ENCODE data around the gene MAST4.
A peak's percentile ranks its signal among the peaks of the same experiment; 100 is the strongest.

Gene MAST4

DNA sequence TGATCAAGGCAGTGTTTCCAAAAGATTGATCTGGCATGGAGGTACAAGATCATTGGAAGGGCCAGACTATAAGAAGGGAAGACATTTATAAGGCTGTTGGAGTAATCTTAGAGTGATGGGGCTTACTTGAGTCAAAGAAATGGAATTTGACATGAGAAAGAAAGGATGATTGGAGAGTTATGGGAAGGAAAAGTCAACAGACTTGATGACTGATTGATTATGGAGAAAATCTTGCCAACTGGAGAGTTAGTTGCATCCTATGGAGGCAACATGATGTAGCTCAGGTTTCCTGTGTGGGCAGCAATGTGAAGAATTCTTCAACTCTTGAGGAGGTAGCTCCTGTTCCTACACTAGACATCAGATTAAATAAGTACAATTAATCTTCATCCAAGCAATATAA lies 10.9 kb upstream of the MAST4 start:
- H3K27me3 ChIP-seq (ENCODE audit: insufficient read depth, poor library complexity, severe bottlenecking), result peaks cover 6% of the 10 kb centered on the region
- no peak for TF ChIP-seq CTCF (IDR thresholded peaks at IDR 0.05; ENCODE audit: poor library complexity, severe bottlenecking)
- peaks cover 7% of the 10 kb centered on the region for H3K4me1 ChIP-seq (ENCODE audit: insufficient read depth, poor library complexity, severe bottlenecking)
- DNase-seq (ENCODE audit: low spot score) (no peak), ATAC-seq (ENCODE audit: low read depth) (no peak)
- H3K36me3 ChIP-seq (ENCODE audit: low read depth), result no peaks in the 10 kb centered on the region
- H3K9me3 ChIP-seq (ENCODE audit: severe bottlenecking), result no peaks in the 10 kb centered on the region
- H3K4me3 ChIP-seq (ENCODE audit: severe bottlenecking), result no peak overlapping the region
- no peak overlapping the region for H3K27ac ChIP-seq (ENCODE audit: poor library complexity, severe bottlenecking)

DNA sequence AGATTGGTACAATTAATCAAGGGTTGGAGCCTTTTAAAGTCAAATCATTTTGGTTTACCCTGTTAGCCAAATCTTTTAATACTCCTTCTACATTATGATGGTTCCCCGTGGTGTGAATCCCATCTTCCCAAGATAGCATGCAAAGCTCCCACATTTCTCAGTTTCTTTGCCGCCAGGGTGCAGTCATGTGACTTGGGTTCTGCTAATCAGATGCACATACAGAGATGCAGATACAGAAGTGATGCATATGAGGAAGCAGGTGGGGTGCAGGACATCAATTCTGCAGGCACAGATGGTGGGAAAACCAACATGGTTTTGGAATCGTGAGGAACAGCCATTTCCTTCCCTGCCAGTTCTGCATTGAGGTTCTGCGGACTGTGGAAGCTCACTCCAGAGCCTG lies 8.4 kb upstream of the MAST4 start:
- H3K4me1 ChIP-seq (ENCODE audit: insufficient read depth, poor library complexity, severe bottlenecking), result no peaks in the 10 kb centered on the region
- no peak for ATAC-seq (ENCODE audit: low read depth)
- H3K9me3 ChIP-seq (ENCODE audit: severe bottlenecking), result no peaks in the 10 kb centered on the region

DNA sequence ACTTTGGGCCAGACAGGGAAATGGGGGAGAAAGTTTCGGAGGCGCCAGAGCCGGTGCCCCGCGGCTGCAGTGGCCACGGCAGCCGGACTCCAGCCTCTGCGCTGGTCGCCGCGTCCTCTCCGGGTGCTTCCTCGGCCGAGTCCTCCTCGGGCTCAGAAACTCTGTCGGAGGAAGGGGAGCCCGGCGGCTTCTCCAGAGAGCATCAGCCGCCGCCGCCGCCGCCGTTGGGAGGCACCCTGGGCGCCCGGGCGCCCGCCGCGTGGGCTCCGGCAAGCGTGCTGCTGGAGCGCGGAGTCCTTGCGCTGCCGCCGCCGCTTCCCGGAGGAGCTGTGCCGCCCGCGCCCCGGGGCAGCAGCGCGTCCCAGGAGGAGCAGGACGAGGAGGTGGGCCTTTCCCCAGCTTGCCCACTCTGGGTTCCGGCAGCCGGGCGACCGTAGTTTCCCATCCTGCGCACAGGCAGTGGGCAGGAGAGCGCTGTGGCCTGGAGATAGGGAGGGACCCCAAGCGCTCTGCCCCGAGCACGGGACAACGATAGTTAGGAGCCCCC lies 516 bp downstream of the MAST4 start:
- ATAC-seq (ENCODE audit: low read depth), result peak; percentile 44
- H3K27ac ChIP-seq (ENCODE audit: poor library complexity, severe bottlenecking), result no peak overlapping the region

More for the DNA sequence above, 8.4 kb upstream of the MAST4 start:
- no peaks in the 10 kb centered on the region for H3K36me3 ChIP-seq (ENCODE audit: low read depth)
- no peak for TF ChIP-seq CTCF (IDR thresholded peaks at IDR 0.05; ENCODE audit: poor library complexity, severe bottlenecking)
- H3K4me3 ChIP-seq (ENCODE audit: severe bottlenecking), result no peak overlapping the region
- no peak for DNase-seq (ENCODE audit: low spot score)
- H3K27ac ChIP-seq (ENCODE audit: poor library complexity, severe bottlenecking), result no peak overlapping the region
- H3K27me3 ChIP-seq (ENCODE audit: insufficient read depth, poor library complexity, severe bottlenecking), result peaks cover 16% of the 10 kb centered on the region

DNA sequence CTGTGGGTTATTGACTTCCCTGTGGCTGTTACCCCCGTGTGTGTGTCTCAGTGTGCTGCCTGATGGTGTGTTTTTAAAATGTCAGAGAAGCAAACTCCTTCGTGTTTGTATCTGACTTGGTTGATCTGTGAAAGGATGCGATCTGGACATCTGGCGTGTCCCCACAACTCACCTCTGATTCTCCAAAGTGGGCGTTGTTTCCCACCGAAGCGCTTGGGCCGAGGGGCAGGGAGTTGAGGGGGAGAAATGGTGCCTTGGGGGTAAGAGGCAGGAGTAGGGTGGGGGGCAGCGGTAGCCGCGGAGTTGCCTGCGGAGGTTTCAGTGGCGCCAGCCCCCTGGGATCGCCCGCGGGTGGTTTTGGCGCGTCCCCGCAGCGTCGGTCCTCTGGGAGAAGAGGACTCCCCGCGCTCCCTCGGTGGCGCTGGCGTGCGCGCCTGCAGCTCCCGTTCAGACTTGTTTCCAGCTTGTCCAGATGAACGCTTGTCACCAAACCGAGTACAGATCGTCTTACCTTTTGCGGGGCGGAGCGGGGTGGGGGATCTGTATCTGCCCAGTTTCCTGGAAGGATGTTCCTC lies 1.1 kb downstream of the MAST4 start:
- DNase-seq (ENCODE audit: low spot score) (peak; percentile 56), ATAC-seq (ENCODE audit: low read depth) (0 out of 3 replicates have a peak, but pooled peaks have one; percentile 12)
- no peak overlapping the region for H3K27ac ChIP-seq (ENCODE audit: poor library complexity, severe bottlenecking)
- H3K27me3 ChIP-seq (ENCODE audit: insufficient read depth, poor library complexity, severe bottlenecking), result peaks cover 26% of the 10 kb centered on the region
- peak; percentile 26 for TF ChIP-seq CTCF (IDR thresholded peaks at IDR 0.05; ENCODE audit: poor library complexity, severe bottlenecking)
- no peaks in the 10 kb centered on the region for H3K9me3 ChIP-seq (ENCODE audit: severe bottlenecking)
- no peaks in the 10 kb centered on the region for H3K4me1 ChIP-seq (ENCODE audit: insufficient read depth, poor library complexity, severe bottlenecking)
- no peaks in the 10 kb centered on the region for H3K36me3 ChIP-seq (ENCODE audit: low read depth)
- H3K4me3 ChIP-seq (ENCODE audit: severe bottlenecking), result peak overlapping the region; percentile 55

More for the DNA sequence above, 516 bp downstream of the MAST4 start:
- Histone ChIP-seq H3K27me3 (ENCODE audit: insufficient read depth, poor library complexity, severe bottlenecking) (peaks cover 26% of the 10 kb centered on the region), H3K4me1 (ENCODE audit: insufficient read depth, poor library complexity, severe bottlenecking) (no peaks in the 10 kb centered on the region), H3K36me3 (ENCODE audit: low read depth) (no peaks in the 10 kb centered on the region), H3K4me3 (ENCODE audit: severe bottlenecking) (peak overlapping the region; percentile 55), H3K9me3 (ENCODE audit: severe bottlenecking) (no peaks in the 10 kb centered on the region)
- TF ChIP-seq CTCF (IDR thresholded peaks at IDR 0.05; ENCODE audit: poor library complexity, severe bottlenecking), result no peak
- DNase-seq (ENCODE audit: low spot score), result no peak

DNA sequence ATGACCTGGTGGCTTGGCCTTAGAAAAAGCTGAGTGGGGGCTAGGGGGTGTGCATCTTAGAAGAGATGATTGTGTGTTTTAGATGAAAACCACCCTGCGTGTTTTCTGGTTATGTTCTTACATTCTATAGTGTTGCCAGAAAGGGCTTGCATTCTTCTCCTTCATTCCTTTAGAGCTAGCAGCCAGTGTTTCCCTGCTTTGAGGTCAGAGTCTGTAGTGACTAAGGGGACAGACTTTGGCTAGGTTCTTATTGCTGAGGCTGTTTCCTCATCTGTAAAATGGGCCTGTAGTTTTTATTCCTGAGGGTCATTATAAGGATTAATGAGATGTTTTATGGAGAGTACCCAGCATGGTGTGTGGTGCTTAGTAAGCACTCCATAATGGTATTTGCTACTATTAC lies 6.4 kb downstream of the MAST4 start:
- Histone ChIP-seq H3K27me3 (ENCODE audit: insufficient read depth, poor library complexity, severe bottlenecking) (peaks cover 16% of the 10 kb centered on the region), H3K4me3 (ENCODE audit: severe bottlenecking) (no peak overlapping the region), H3K27ac (ENCODE audit: poor library complexity, severe bottlenecking) (no peak overlapping the region), H3K4me1 (ENCODE audit: insufficient read depth, poor library complexity, severe bottlenecking) (no peaks in the 10 kb centered on the region), H3K9me3 (ENCODE audit: severe bottlenecking) (no peaks in the 10 kb centered on the region), H3K36me3 (ENCODE audit: low read depth) (no peaks in the 10 kb centered on the region)
- TF ChIP-seq CTCF (IDR thresholded peaks at IDR 0.05; ENCODE audit: poor library complexity, severe bottlenecking), result no peak
- ATAC-seq (ENCODE audit: low read depth) (no peak), DNase-seq (ENCODE audit: low spot score) (no peak)

All from RWPE2 (cell line).